ENCODE data around the gene PSMB5. TPM values are rescaled to one million over a fixed set of nuclear protein-coding genes. Genes with fewer than 3 reads are reported as not detected.
A peak's percentile ranks its signal among the peaks of the same experiment; 100 is the strongest.

Gene PSMB5
- total and polyA plus RNA-seq, 9 donors: 65.3 to 144 (median 79.9) TPM

GRCh38 chr14:22995889-22996625, 38.6 kb downstream of the PSMB5 start:
- no peaks in the 10 kb centered on the region for H3K27me3 ChIP-seq
- TF ChIP-seq EP300 (IDR thresholded peaks at IDR 0.05): no peak
- no peak for TF ChIP-seq POLR2A (IDR thresholded peaks at IDR 0.05)
- no peak for TF ChIP-seq CTCF (IDR thresholded peaks at IDR 0.05)
- no peaks in the 10 kb centered on the region for H3K36me3 ChIP-seq
- no peak overlapping the region for H3K4me3 ChIP-seq
- H3K27ac ChIP-seq: no peak overlapping the region
- peaks cover 7% of the 10 kb centered on the region for H3K4me1 ChIP-seq (ENCODE audit: insufficient read depth)
- WGBS, 3 donors: 93 to 95% (median 95%) methylated on average over 9 of the region's 9 CpGs
- no peak for DNase-seq
- intact Hi-C loops (cut with DNase I): loop anchor here in 1 of 4 donors (5.0 kb wide), 1 partner anchor 56 kb away; no protein-coding TSS in a partner anchor
- no peaks in the 10 kb centered on the region for H3K9me3 ChIP-seq

- Histone ChIP-seq H3K27me3 (no peaks in the 10 kb centered on the region), H3K36me3 (no peaks in the 10 kb centered on the region), H3K4me1 (ENCODE audit: insufficient read depth) (peaks cover 7% of the 10 kb centered on the region), H3K9me3 (no peaks in the 10 kb centered on the region), H3K4me3 (no peak overlapping the region), H3K27ac (no peak overlapping the region)
- DNase-seq: peak in 3 of 5 donors; percentile 37 to 71 (median 61)
- 0 to 4% (median 3%) methylated on average over 4 of the region's 4 CpGs for WGBS, 3 donors
- TF ChIP-seq CTCF (IDR thresholded peaks at IDR 0.05): peak in 1 of 3 donors; percentile 33
- no peak for TF ChIP-seq EP300 (IDR thresholded peaks at IDR 0.05)
- intact Hi-C loops (cut with DNase I): loop anchor here in 1 of 4 donors (5.0 kb wide), 1 partner anchor 57 kb away; no protein-coding TSS in a partner anchor
These were observed 39.9 kb downstream of the PSMB5 start for GRCh38 chr14:22994762-22995275.

- Histone ChIP-seq H3K27me3 (no peaks in the 10 kb centered on the region), H3K27ac (no peak overlapping the region), H3K9me3 (no peaks in the 10 kb centered on the region), H3K36me3 (no peaks in the 10 kb centered on the region), H3K4me3 (no peak overlapping the region), H3K4me1 (ENCODE audit: insufficient read depth) (peaks cover 7% of the 10 kb centered on the region)
- no peak for DNase-seq
- TF ChIP-seq EP300 (IDR thresholded peaks at IDR 0.05): no peak
- intact Hi-C loops (cut with DNase I): no loop called here
These were observed 41.2 kb downstream of the PSMB5 start for GRCh38 chr14:22993517-22993916.

- Histone ChIP-seq H3K27me3 (no peaks in the 10 kb centered on the region), H3K9me3 (no peaks in the 10 kb centered on the region), H3K27ac (no peak overlapping the region), H3K4me3 (no peak overlapping the region), H3K36me3 (no peaks in the 10 kb centered on the region), H3K4me1 (ENCODE audit: insufficient read depth) (peaks cover 4% of the 10 kb centered on the region)
- intact Hi-C loops (cut with DNase I): no loop called here
- no peak for TF ChIP-seq EP300 (IDR thresholded peaks at IDR 0.05)
- TF ChIP-seq POLR2A (IDR thresholded peaks at IDR 0.05): no peak
- no peak for TF ChIP-seq CTCF (IDR thresholded peaks at IDR 0.05)
- no peak for DNase-seq
- 91 to 92% (median 91%) methylated on average over 8 of the region's 8 CpGs for WGBS, 3 donors
These were observed 42.8 kb downstream of the PSMB5 start for GRCh38 chr14:22991852-22992251.

- Histone ChIP-seq H3K9me3 (no peaks in the 10 kb centered on the region), H3K27ac (no peak overlapping the region), H3K4me3 (no peak overlapping the region), H3K36me3 (no peaks in the 10 kb centered on the region), H3K4me1 (ENCODE audit: insufficient read depth) (no peaks in the 10 kb centered on the region), H3K27me3 (no peaks in the 10 kb centered on the region)
- TF ChIP-seq EP300 (IDR thresholded peaks at IDR 0.05) (no peak), CTCF (IDR thresholded peaks at IDR 0.05) (no peak), POLR2A (IDR thresholded peaks at IDR 0.05) (no peak)
- intact Hi-C loops (cut with DNase I): loop anchor here in 3 of 4 donors (2.0 to 10.0 kb wide), 4 partner anchors 70 to 115 kb away; partner anchors contain the start of genes CDH24 (in 3 of the 3) and LRP10 (in 2 of the 3)
- 78 to 83% (median 78%) methylated on average over 8 of the region's 8 CpGs for WGBS, 3 donors
- DNase-seq: no peak
These were observed 47.4 kb downstream of the PSMB5 start for GRCh38 chr14:22987291-22987690.
